Cortex of kidney (tissue), 1 donor: Measurements from ENCODE around the gene KCNIP4.

Experiments
- DNase-seq: peaks from one replicate; lab custom pipeline; 2025; lab: John Stamatoyannopoulos, UW

Gene KCNIP4

DNA sequence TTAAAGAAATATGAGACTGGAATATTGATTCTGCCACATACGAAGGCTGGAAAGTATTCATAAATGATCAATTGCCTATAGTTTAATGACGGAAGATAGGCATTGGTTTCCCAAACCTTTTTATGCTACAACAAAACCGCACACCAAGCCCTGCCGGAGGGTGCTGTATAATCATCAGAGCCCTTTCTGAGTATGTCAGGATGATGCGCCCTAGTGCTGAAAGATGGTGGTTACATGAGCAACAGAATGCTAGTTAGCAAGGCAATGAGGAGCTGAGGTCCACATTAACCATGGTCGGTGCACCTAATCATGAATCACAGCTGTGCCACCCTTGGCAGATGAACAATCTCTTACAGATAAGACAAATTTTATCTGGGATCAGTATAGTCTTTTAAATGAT, 757.3 kb downstream of the KCNIP4 start:
- DNase-seq: no peak

GRCh38 chr4:21184788-21185187, 763.8 kb downstream of the KCNIP4 start:
- no peak for DNase-seq

DNA sequence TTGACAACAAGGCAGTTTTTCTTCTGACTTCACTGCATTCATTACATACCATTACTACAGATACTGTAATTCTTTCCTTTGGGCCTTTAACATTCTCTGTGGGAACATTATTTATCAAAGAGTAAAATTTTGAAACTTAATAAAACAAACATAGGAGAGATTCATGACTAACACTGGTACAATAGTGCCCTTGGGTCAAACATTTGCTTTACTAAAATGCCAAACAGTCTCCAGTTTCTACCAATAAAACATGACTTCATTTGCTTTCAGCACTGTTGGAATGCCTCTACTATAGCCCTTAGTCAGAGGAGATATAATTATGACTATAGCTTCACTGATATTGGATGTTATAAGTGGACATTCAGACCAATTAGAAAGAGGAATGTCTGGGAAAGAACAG, 766.9 kb downstream of the KCNIP4 start:
- no peak for DNase-seq

GRCh38 chr4:21177871-21178270, 770.7 kb downstream of the KCNIP4 start:
- DNase-seq: no peak

DNA sequence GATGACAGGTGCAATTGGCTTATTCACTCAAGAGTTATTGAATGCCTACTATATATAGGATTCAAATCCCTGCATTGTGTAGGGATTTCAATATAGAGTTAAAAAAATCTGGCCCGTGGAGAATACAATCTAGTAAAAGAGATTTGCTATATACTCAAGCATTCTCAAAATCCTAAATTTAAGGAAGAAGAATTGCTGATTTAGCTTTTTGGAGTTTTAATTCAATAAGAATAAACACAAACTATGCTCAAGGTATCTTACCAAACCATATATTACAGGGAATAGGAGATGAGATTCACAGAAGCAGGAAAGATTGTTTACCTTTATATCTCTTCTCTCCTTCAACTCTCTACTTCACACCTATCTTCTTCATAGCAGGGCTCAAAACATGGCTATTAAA, 771.5 kb downstream of the KCNIP4 start:
- DNase-seq: no peak

- DNase-seq: no peak
Observed at GRCh38 chr4:21167711-21168110, 780.9 kb downstream of the KCNIP4 start.

DNA sequence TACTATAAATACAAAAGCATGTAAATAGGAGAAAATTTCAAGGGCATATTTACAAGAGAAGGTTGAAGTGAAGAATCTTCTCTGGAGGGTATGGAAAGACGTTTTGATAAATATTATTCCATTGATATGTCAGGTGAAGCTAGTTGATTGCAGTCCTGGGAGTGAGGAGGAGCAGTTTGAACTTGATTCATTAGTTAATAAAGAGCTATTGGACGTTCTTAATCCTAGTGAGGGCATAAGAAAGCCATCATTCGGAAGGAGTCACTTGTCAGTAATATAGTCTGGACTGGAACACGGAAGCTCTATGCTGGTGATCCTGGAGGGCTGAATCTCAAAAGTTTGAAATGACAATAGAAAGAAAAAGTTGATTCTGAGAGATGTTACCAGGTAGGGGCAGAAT, 793.2 kb downstream of the KCNIP4 start:
- DNase-seq: no peak

DNA sequence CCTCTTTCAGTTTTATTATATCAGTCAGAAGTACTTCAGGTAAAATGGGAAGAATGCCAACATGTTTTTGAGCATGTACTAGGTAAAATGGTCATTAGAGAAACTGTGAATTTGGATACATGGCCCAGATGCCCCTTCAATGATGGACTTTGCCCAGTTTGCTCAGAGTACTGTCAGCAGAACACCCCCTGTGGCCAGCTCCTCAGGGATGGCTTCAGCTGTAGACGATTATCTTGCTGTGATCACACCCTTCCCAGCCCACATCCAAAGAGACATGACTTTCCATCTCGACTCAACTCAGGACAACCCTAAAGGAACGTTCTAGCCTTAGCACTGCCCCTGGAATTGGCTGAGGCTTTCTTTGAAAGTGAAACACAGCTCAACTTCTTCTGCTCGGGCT, 809.2 kb downstream of the KCNIP4 start:
- DNase-seq: no peak

DNA sequence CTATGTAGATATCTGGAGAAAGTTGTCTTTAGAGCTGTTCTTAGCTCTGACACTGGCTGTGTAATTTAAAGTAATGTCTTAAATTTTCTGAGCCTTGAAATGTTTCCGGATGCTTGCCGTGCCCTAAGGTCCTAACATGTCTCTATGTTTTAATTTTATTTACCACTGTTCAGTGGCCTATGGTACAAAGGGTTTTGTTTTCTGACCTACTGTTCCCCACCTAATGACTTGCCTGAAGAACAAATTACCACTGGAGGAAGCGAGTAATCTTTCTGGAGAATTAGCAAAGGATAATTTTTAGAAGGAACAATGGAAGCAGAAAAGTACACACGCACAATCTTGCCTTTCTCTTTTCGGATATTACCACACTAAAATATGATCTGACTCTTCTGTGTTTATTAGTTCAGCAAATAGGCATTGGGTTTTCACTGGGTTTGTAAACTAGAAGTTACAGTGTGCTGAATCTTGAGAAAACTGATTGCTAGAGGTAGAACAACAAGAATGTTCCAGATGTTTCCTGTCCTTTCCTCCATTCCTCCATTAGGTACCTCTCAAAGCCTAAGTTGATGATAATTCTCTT, 812.4 kb downstream of the KCNIP4 start:
- no peak for DNase-seq

DNA sequence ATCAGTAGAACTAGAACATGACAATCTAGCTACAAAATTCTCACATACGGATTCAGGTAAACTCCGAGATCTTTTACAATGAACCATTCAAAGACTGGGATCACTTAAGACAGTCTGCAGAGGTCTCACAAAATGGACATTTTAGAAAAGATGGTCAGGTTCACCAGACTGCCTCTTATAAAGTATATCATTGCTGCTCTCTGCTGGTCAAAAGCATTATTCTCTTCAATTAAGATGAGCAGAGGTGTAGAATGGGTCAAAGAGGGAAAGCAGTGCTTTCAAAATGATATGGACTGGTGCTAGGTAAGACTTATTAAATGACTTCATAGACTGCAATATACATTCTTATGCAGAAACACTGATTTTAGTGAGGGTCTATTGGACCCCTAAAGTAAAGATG, 813.6 kb downstream of the KCNIP4 start:
- DNase-seq: no peak

- DNase-seq: no peak
Observed at GRCh38 chr4:21130606-21131005, 818.0 kb downstream of the KCNIP4 start.

DNA sequence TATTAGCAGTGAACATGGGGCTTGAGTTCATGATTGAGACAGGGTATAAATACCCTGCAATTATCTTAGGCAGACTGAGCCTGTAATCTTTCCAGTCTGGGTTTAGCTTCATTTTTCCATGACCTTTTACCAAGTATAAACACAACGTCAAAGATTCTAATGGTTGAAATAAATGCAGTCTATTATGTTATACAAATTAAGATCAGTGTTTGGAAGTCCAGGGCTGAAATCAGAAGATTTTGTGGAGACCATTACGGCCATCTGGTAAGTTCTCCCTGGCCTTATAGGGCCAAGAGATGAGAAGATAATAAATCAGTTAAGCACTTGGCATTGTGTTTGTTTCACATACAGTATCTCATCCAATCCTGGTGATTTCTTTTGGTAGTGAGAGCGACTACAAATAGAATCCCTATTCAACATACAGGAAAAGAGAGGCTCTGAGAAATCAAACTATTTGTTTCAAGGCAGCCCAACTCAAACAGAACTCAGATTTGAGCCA, 822.5 kb downstream of the KCNIP4 start:
- DNase-seq: no peak

DNA sequence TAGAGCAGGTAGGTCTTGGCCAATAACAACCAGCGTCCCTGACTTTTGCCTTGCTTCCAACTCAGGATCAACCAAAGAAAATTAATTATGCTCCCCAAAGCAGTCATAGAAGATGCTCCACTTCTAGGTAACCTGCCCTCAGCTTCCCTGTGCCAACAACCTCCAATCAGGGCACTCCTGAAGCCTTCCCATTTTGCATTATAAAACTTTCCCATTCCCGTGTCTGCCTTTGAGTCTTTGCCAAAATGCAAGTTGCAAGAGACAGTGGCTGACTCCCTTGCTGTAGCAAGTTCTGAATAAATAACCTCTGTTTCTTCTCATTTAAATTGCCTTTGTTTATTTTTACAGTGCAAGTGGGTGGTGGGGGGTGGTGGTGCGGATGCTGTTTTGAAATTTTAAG, 830.3 kb downstream of the KCNIP4 start:
- no peak for DNase-seq

DNA sequence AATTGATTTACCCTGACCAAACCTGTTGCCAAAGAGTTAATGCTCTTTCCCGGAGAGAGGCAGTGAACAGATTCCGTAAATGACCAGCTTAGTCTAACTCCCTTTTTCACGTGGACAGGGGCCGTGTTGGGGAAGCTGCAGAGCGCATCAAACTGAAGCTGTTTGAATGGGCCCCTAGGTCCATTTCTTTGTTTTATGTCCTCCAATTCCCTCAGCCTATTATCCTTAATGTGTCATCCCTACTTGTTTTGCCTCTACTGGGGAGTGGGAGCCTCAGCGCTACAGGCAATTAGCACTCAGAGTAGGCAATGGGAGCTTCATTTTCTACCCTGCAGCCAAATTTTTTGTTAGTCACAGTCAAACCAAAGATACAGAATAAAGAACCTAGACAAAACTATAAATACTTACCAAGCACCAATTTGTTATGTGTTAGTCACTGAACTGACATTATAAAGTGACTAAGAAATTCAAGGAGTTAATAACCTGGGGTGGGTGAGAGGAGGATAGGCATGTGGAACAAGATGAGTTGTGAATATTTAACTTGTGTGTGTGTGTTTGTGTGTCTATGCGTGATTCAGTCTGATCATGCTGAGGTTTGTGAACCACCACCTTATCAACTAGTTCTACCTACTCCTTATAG, 830.9 kb downstream of the KCNIP4 start:
- DNase-seq: no peak

GRCh38 chr4:21113496-21114223, 834.9 kb downstream of the KCNIP4 start:
- no peak for DNase-seq

GRCh38 chr4:21102667-21103066, 845.9 kb downstream of the KCNIP4 start:
- no peak for DNase-seq

DNA sequence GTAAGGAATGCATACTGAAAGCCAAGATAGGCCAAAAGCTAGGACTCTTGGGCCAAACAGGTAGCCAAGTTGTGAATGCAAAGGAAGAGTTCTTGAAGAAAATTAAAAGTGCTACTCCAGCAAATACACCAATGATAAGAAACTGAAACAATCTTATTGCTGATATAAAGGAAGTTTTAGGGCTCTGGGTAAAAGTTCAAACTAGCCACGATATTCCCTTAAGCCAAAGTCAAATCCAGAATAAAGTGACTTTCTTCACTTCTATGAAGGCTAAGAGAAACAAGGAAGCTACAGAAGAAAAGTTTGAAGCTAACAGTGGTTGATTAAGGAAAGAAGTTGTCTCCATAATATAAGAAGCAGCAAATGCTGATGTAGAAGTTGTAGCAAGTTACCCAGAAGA, 850.7 kb downstream of the KCNIP4 start:
- no peak for DNase-seq

- no peak for DNase-seq
Observed at GRCh38 chr4:21097026-21097425, 851.5 kb downstream of the KCNIP4 start.

- no peak for DNase-seq
Observed at GRCh38 chr4:21092531-21092930, 856.0 kb downstream of the KCNIP4 start.

DNA sequence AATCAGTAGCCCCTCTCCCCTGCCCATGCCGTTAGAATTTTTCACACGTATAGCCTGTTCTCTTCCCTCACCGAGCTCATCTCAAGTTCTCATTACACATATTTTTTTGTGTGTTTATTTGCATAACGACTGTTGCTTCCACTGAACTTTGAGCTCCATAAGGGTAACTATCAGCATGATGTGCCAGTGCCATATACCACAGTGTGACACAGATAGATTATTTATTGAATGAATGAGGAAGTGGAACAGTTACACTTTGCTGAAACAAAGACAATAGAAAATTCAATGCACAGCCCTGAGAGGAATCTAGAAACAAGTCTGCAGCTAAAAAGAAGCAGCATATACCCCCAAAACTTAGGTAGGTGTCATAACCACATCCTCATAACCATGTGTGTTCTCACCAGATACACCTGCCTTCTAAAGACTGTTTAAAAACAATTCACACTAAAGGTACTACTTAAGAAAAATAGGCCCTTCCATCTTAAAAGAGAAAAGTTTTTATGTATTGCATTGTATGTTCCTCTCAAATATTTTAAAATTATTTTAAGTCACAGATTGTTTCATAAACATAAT, 858.4 kb downstream of the KCNIP4 start:
- no peak for DNase-seq

DNA sequence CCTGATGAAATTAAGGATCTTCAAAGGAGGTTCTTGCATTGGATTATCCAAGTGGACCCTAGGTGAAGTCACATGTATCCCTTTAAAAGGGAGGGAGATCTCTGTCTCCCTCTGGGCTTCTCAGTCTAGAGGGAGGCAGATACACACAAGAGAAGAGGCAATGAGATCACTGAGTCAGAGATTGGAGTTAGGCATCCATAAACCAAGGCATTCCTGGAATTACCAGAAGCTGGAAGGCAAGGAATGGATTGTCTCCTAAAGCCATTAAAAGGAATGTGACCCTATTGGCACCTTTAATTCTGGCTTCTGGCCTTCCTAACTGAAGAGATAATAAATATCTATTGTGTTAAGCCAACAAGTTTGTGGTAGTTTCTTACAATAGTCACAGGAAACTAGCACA, 865.2 kb downstream of the KCNIP4 start:
- DNase-seq: no peak

GRCh38 chr4:21077967-21078366, 870.6 kb downstream of the KCNIP4 start:
- DNase-seq: no peak

DNA sequence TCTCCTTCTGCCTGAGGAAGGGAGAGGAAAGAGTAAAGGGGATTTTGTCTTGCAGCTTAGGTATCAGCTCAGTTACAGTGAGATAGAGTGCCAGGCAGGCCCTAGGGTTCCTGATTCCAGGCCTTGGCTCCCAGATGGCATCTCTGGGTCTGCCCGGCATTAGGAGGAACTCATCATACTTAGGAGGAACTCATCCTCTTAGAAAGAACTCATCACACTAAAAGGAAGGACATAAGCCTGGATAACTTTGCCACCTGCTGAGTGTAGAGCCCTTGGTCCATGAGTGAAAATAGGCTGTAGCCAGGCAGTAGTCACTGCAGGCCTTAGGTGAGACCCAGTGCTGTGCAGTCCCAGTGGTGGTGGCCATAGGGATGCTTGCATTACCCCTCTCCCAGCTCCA, 881.2 kb downstream of the KCNIP4 start:
- no peak for DNase-seq
